Osteocyte (in vitro differentiated cells): ENCODE results near the gene ARFIP1. TPM values are rescaled to one million over a fixed set of nuclear protein-coding genes. Genes with fewer than 3 reads are reported as not detected.

Experiments used
- DNase-seq: peaks from one replicate; pipeline ENCODE4 v3.0.0; 2021; ENCODE audit warnings: mixed read lengths; ENCODE audit not compliant: unreplicated experiment; ENCODE audit errors: extremely low spot score
- H3K27ac Mint-ChIP-seq: one replicate; pipeline ENCODE4 v1.8.0; 2021; ENCODE audit warnings: mild to moderate bottlenecking, mixed read lengths; ENCODE audit not compliant: unreplicated experiment
- H3K27me3 Mint-ChIP-seq: one replicate; pipeline ENCODE4 v1.8.0; 2021; ENCODE audit warnings: mixed read lengths; ENCODE audit not compliant: unreplicated experiment
- H3K36me3 Mint-ChIP-seq: one replicate; pipeline ENCODE4 v1.8.0; 2021; ENCODE audit warnings: mixed read lengths; ENCODE audit not compliant: unreplicated experiment
- H3K4me1 Mint-ChIP-seq: one replicate; pipeline ENCODE4 v1.8.0; 2021; ENCODE audit warnings: mixed read lengths; ENCODE audit not compliant: unreplicated experiment
- H3K4me3 Mint-ChIP-seq: one replicate; pipeline ENCODE4 v1.8.0; 2021; ENCODE audit warnings: mild to moderate bottlenecking, moderate library complexity, mixed read lengths; ENCODE audit not compliant: unreplicated experiment
- H3K9me3 Mint-ChIP-seq: one replicate; pipeline ENCODE4 v1.8.0; 2021; ENCODE audit warnings: mixed read lengths; ENCODE audit not compliant: unreplicated experiment
- total RNA-seq: library from RNA; stranded (reverse); gene quantifications from 2 replicates; pipeline ENCODE4 v1.2.1, GENCODE V29; 2021
- TF ChIP-seq, protein P1 (sequence below): fragments of 200-600 bp; sonication (generic); IDR thresholded peaks from 2 replicates; pipeline ENCODE4 v1.5.0; 2021; ENCODE audit warnings: antibody characterized with exemption, mild to moderate bottlenecking, moderate library complexity

Gene ARFIP1
- total RNA-seq, 1 donor from 2014 or later, result 41.9 TPM

DNA sequence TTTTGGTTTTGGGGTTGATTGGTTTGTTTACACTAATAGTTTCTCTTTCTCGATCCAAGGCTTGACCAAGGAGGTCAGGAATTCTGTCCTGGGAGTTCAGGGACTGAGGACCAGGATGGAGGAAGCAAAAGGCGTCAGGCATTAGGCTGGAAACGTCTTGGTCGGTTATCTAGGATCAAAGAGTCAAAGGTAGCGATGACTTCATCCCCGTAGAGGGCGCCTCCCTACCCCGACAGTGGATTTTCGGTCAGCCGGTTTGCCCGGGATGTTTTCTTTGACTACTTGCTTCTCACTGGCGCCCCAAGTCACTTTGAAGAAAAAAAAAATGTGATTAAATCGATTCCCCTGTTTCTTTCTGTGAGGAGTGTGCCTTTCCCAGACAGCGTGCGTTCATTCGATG, 155.4 kb downstream of the ARFIP1 start:
- H3K27ac Mint-ChIP-seq, result no peak overlapping the region
- H3K36me3 Mint-ChIP-seq, result peaks cover 2% of the 10 kb centered on the region
- TF ChIP-seq, protein P1, sequence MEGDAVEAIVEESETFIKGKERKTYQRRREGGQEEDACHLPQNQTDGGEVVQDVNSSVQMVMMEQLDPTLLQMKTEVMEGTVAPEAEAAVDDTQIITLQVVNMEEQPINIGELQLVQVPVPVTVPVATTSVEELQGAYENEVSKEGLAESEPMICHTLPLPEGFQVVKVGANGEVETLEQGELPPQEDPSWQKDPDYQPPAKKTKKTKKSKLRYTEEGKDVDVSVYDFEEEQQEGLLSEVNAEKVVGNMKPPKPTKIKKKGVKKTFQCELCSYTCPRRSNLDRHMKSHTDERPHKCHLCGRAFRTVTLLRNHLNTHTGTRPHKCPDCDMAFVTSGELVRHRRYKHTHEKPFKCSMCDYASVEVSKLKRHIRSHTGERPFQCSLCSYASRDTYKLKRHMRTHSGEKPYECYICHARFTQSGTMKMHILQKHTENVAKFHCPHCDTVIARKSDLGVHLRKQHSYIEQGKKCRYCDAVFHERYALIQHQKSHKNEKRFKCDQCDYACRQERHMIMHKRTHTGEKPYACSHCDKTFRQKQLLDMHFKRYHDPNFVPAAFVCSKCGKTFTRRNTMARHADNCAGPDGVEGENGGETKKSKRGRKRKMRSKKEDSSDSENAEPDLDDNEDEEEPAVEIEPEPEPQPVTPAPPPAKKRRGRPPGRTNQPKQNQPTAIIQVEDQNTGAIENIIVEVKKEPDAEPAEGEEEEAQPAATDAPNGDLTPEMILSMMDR, result no peak
- DNase-seq, result no peak
- no peaks in the 10 kb centered on the region for H3K9me3 Mint-ChIP-seq
- peak overlapping the region; percentile 77 for H3K4me3 Mint-ChIP-seq
- H3K27me3 Mint-ChIP-seq, result no peaks in the 10 kb centered on the region
- H3K4me1 Mint-ChIP-seq, result peaks cover 28% of the 10 kb centered on the region

- DNase-seq, result no peak
- H3K4me1 Mint-ChIP-seq, result peaks cover 34% of the 10 kb centered on the region
- peak within 1 kb of the TSS; percentile 77 for H3K4me3 Mint-ChIP-seq
- no peaks in the 10 kb centered on the region for H3K9me3 Mint-ChIP-seq
- H3K27ac Mint-ChIP-seq, result no peak within 1 kb of the TSS
- peaks cover 2% of the 10 kb centered on the region for H3K36me3 Mint-ChIP-seq
- no peaks in the 10 kb centered on the region for H3K27me3 Mint-ChIP-seq
- TF ChIP-seq, protein P1, result peak; percentile 31
These were observed 156.1 kb downstream of the ARFIP1 start, which contains the start of gene FHDC1 for GRCh38 chr4:152935631-152936445. Gene FHDC1, plus strand, starts transcription at chr4:152936323. Its CDS starts 6,735 bp downstream, at chr4:152943058.

DNA sequence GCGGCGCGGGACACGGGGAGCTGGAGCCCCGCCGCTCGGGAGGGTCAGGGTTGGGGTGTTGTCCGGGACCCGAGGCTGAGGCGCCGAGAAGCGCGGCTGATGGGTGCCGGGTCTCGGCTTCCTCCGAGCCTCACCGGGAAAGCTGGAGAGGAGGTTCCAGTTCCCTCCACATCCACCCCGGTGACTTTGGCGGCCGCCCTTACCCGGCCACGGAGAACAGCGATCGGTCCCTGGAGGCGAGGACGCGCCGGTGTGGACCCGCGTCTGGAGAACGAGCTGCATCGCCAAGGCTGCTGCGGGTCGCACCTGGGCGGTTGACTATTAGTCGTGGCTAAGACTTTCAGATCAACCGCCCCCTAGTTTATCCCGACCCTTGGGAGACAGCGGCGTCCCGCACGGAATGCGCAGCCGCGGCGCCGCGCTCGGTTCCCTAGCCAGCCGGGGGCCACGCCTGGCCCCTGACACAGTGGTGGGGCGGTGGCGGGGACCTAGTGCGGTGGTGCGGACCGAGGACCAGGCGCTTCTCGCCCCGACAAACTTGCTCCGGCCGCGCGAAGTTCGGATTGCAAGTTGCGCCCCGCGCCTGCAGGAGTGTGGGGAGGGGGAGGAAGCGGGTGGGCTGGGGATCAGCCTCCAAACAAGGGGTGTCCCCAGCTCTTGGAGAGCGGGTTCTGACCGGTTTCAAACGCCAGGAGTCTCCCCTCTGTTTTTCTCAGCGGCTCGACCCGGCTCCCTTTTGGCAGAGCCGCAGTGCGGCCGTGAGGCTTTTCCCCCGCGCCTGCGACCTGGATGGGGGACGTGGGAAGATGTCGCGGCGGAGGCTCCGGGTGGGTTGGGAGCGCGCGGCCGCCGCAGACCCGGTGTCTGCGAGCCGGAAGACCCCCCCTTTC, 156.9 kb downstream of the ARFIP1 start:
- TF ChIP-seq, protein P1, result no peak
- H3K27me3 Mint-ChIP-seq, result no peaks in the 10 kb centered on the region
- DNase-seq, result no peak

DNA sequence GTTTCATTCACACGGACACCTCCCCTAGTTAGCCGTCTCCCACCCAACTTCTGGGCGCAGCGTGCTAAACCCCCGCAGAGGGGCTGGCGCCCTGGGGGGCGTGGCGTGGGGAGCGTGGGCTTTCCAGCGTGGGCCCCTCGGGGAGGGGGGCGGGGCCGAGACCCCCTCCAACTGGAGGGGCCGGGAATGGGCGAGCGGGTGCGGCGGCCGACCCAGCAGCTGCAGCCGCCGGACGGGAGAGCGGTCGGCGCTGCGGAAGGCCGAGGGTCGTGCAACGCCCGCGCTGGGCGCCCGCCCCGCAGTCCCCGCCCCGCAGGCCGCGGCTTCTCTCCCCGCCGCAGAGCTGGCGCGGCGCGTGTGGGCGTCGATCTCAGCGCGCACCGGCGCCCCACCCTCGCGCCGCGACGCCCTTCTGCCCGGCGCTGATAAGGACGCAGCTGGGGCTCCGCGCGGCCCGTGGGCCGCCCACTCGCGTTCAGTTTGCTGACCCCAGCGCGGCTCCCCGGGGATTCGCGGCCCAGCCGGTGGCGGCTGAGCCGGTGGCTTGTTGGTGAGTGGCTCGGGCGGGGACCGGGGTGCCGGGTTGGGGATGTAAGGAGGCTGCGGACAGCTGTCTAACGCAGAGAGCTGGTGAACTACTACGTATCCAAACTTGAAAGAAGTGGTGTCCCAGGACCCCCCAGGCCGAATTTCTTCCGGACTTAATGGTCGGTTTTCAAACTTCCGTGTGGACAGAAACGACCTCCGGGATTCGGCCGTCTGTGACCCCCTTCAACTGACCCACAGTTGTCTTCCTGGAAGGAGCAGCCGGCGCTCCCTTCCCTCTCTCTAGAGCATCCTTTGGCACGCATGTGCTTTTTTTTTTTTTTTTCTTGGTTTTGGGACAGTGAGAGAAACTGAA, 157.8 kb downstream of the ARFIP1 start:
- peak overlapping the region; percentile 86 for H3K4me3 Mint-ChIP-seq
- H3K4me1 Mint-ChIP-seq, result peaks cover 34% of the 10 kb centered on the region
- peaks cover 2% of the 10 kb centered on the region for H3K36me3 Mint-ChIP-seq
- no peaks in the 10 kb centered on the region for H3K9me3 Mint-ChIP-seq
- DNase-seq, result no peak
- TF ChIP-seq, protein P1, result no peak
- H3K27ac Mint-ChIP-seq, result peak overlapping the region; percentile 93
- no peaks in the 10 kb centered on the region for H3K27me3 Mint-ChIP-seq

More for the DNA sequence above, 156.9 kb downstream of the ARFIP1 start:
- H3K36me3 Mint-ChIP-seq, result peaks cover 2% of the 10 kb centered on the region
- no peaks in the 10 kb centered on the region for H3K9me3 Mint-ChIP-seq
- H3K4me1 Mint-ChIP-seq, result peaks cover 34% of the 10 kb centered on the region
- no peak overlapping the region for H3K27ac Mint-ChIP-seq
- peak overlapping the region; percentile 77 for H3K4me3 Mint-ChIP-seq
